Measurements from ENCODE around the gene AEN.

DNA sequence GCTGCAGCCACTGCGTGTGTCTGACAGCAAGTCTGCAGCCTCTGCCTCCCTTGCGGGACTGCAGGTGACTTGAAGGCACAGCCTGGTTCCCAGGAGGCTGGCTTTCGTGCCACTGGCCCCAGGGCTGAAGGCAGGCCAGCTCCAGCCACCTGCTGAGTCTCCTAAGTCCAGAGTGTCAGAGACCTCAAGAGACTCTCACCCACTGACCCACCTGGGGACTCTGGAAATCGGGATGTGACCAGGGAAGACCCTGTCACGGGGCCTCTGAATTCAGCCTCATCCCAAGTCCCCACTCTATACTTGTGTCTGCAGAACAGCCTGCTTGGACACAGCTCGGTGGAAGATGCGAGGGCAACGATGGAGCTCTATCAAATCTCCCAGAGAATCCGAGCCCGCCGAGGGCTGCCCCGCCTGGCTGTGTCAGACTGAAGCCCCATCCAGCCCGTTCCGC is 34.0 kb downstream of the AEN start:
- TF ChIP-seq, protein P1, sequence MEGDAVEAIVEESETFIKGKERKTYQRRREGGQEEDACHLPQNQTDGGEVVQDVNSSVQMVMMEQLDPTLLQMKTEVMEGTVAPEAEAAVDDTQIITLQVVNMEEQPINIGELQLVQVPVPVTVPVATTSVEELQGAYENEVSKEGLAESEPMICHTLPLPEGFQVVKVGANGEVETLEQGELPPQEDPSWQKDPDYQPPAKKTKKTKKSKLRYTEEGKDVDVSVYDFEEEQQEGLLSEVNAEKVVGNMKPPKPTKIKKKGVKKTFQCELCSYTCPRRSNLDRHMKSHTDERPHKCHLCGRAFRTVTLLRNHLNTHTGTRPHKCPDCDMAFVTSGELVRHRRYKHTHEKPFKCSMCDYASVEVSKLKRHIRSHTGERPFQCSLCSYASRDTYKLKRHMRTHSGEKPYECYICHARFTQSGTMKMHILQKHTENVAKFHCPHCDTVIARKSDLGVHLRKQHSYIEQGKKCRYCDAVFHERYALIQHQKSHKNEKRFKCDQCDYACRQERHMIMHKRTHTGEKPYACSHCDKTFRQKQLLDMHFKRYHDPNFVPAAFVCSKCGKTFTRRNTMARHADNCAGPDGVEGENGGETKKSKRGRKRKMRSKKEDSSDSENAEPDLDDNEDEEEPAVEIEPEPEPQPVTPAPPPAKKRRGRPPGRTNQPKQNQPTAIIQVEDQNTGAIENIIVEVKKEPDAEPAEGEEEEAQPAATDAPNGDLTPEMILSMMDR (conservative IDR thresholded peaks at IDR 0.05 in 1 of 2, IDR thresholded peaks at IDR 0.05 in 1 of 2; ENCODE audit: extremely low read depth in 1 of 2, insufficient read depth in 1 of 2, low read depth in 1 of 2, low read length in 2 of 2) = no peak
- no peak for TF ChIP-seq EZH2 (IDR thresholded peaks at IDR 0.05; ENCODE audit: borderline replicate concordance, low read length)

All from mammary epithelial cell (primary cell).